WTC11 (cell line): Measurements from ENCODE around the gene SNRNP35. TPM values are rescaled to one million over a fixed set of nuclear protein-coding genes. Genes with fewer than 3 reads are reported as not detected.

Experiments used
- ATAC-seq: fragments of 200-7000 bp; cut with Tn5 transposase; 2 replicates; pipeline ENCODE4 v1.10.0; 2021; ENCODE audit warnings: mild to moderate bottlenecking, moderate library complexity
- CTCF ChIA-PET: fragments of 300-600 bp; sonication (Branson Sonifier 250); formaldehyde crosslinking; loops from one replicate; lab custom pipeline; 2021; ENCODE audit warnings: antibody characterized with exemption; lab: Charles Lee
- POLR2A ChIA-PET: fragments of 350-600 bp; sonication (Branson Sonifier 250); formaldehyde crosslinking; loops from one replicate; lab custom pipeline; 2021; ENCODE audit warnings: antibody characterized with exemption; lab: Charles Lee
- DNase-seq: peaks from one replicate; pipeline ENCODE4 v3.0.0; 2021; ENCODE audit warnings: low spot score
- H3K27ac Mint-ChIP-seq: 2 replicates; pipeline ENCODE4 v1.8.0; 2021; ENCODE audit warnings: mixed read lengths
- H3K27me3 Mint-ChIP-seq: 2 replicates; pipeline ENCODE4 v1.8.0; 2021; ENCODE audit warnings: low read depth, mild to moderate bottlenecking, moderate library complexity, mixed read lengths
- H3K36me3 Mint-ChIP-seq: 2 replicates; pipeline ENCODE4 v1.8.0; 2021; ENCODE audit warnings: mixed read lengths
- H3K4me1 Mint-ChIP-seq: 2 replicates; pipeline ENCODE4 v1.8.0; 2022; ENCODE audit warnings: mixed read lengths
- H3K4me3 Mint-ChIP-seq: 2 replicates; pipeline ENCODE4 v1.8.0; 2021; ENCODE audit warnings: mild to moderate bottlenecking, moderate library complexity, mixed read lengths
- H3K9me3 Mint-ChIP-seq: 2 replicates; pipeline ENCODE4 v1.8.0; 2021; ENCODE audit warnings: mixed read lengths
- NFATC4 ChIP-seq: fragments of 250-450 bp; sonication (Bioruptor Pico); IDR thresholded peaks from 2 replicates; pipeline ENCODE4 v1.9.0; 2021; ENCODE audit warnings: mild to moderate bottlenecking
- NFYB ChIP-seq: sonication (generic); formaldehyde crosslinking; conservative IDR thresholded peaks from 2 replicates; pipeline ENCODE4 v1.8.0; 2022; ENCODE audit warnings: low read depth, missing genetic modification reagents
- OVOL2 ChIP-seq: fragments of 250-450 bp; sonication (Bioruptor Pico); IDR thresholded peaks from 2 replicates; pipeline ENCODE4 v1.9.0; 2021; ENCODE audit warnings: mild to moderate bottlenecking, borderline replicate concordance
- RELA ChIP-seq: sonication (generic); formaldehyde crosslinking; IDR thresholded peaks from 2 replicates; pipeline ENCODE4 v1.8.1; 2022; ENCODE audit warnings: missing genetic modification reagents, mild to moderate bottlenecking, borderline replicate concordance
- RORB ChIP-seq: fragments of 250-450 bp; sonication (Bioruptor Pico); IDR thresholded peaks from 2 replicates; pipeline ENCODE4 v1.9.0; 2021; ENCODE audit warnings: mild to moderate bottlenecking
- TCF7 ChIP-seq: sonication (generic); formaldehyde crosslinking; IDR thresholded peaks from 2 replicates; pipeline ENCODE4 v1.8.0; 2022; ENCODE audit warnings: mild to moderate bottlenecking, low read depth, missing genetic modification reagents, moderate library complexity
- ZNF138 ChIP-seq: sonication (generic); formaldehyde crosslinking; conservative IDR thresholded peaks from 2 replicates; pipeline ENCODE4 v1.8.1; 2022; ENCODE audit warnings: mild to moderate bottlenecking, moderate library complexity, missing genetic modification reagents
- total RNA-seq: library from RNA; stranded (reverse); gene quantifications from 3 replicates; pipeline ENCODE4 v1.2.3, GENCODE V29; 2021
- TF ChIP-seq, protein P1 (sequence below): sonication (generic); formaldehyde crosslinking; IDR thresholded peaks from 2 replicates; pipeline ENCODE4 v1.8.0; 2022; ENCODE audit warnings: mild to moderate bottlenecking, missing genetic modification reagents
- TF ChIP-seq, protein P2 (sequence below): sonication (generic); formaldehyde crosslinking; IDR thresholded peaks from 2 replicates; pipeline ENCODE4 v1.8.1; 2023; ENCODE audit warnings: mild to moderate bottlenecking, missing genetic modification reagents
- TF ChIP-seq, protein P3 (sequence below): sonication (generic); formaldehyde crosslinking; IDR thresholded peaks from 2 replicates; pipeline ENCODE4 v1.8.1; 2023; ENCODE audit warnings: mild to moderate bottlenecking, missing genetic modification reagents, moderate library complexity
- TF ChIP-seq, protein P4 (sequence below): sonication (generic); formaldehyde crosslinking; IDR thresholded peaks from 2 replicates; pipeline ENCODE4 v1.8.0; 2022; ENCODE audit warnings: missing genetic modification reagents
- TF ChIP-seq, protein P5 (sequence below): sonication (generic); formaldehyde crosslinking; IDR thresholded peaks from 2 replicates; pipeline ENCODE4 v1.8.1; 2023; ENCODE audit warnings: mild to moderate bottlenecking, missing genetic modification reagents, moderate library complexity
- TF ChIP-seq, protein P6 (sequence below): fragments of 250-450 bp; sonication (Bioruptor Pico); conservative IDR thresholded peaks from 2 replicates; pipeline ENCODE4 v1.9.0; 2021; ENCODE audit warnings: mild to moderate bottlenecking

The SNRNP35 gene
- total RNA-seq, 1 experiment from 2014 or later, result 20.0 TPM

DNA sequence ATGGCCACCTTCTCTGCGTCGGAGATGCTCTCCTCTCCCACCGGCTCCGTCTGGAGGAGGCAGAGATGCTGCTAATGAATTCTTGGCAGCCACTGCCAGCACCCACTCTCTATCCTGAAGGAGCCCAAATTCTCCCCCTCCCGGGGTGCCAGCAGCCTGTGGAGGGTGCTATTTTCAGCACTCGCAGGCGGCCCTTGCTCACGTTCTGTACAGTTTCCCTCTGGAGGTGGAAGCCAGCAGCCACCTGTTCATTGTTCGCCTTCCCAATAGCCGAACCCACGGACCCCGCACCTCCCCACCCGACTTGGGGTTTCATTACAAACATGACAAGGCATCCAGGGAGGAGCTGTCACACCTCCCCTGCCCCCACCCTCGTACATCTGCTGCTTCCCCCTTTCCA, 27.8 kb downstream of the SNRNP35 start (continued):
- TF ChIP-seq, protein P1, sequence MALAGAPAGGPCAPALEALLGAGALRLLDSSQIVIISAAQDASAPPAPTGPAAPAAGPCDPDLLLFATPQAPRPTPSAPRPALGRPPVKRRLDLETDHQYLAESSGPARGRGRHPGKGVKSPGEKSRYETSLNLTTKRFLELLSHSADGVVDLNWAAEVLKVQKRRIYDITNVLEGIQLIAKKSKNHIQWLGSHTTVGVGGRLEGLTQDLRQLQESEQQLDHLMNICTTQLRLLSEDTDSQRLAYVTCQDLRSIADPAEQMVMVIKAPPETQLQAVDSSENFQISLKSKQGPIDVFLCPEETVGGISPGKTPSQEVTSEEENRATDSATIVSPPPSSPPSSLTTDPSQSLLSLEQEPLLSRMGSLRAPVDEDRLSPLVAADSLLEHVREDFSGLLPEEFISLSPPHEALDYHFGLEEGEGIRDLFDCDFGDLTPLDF (CRISPR knock-in tag), result no peak
- TF ChIP-seq, protein P2, sequence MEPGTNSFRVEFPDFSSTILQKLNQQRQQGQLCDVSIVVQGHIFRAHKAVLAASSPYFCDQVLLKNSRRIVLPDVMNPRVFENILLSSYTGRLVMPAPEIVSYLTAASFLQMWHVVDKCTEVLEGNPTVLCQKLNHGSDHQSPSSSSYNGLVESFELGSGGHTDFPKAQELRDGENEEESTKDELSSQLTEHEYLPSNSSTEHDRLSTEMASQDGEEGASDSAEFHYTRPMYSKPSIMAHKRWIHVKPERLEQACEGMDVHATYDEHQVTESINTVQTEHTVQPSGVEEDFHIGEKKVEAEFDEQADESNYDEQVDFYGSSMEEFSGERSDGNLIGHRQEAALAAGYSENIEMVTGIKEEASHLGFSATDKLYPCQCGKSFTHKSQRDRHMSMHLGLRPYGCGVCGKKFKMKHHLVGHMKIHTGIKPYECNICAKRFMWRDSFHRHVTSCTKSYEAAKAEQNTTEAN, result no peak
- no peak for TF ChIP-seq TCF7
- TF ChIP-seq, protein P3, sequence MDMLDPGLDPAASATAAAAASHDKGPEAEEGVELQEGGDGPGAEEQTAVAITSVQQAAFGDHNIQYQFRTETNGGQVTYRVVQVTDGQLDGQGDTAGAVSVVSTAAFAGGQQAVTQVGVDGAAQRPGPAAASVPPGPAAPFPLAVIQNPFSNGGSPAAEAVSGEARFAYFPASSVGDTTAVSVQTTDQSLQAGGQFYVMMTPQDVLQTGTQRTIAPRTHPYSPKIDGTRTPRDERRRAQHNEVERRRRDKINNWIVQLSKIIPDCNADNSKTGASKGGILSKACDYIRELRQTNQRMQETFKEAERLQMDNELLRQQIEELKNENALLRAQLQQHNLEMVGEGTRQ, result no peak

DNA sequence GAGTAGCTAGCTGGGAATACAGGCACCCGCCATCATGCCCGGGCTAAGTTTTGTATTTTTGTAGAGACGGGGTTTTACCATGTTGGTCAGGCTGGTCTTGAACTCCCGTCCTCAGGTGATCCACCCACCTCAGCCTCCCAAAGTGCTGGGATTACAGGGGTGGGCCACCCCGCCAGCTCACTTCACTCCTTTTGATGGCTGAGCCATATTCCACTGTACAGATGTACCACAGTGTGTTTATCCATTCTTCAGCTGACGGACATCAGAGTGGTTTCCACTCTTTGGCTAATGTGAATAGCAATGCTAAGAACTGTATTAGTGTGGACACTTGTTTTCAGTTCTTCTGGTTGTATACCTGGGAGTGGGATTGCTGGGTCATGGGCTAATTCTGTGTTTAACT, 29.5 kb downstream of the SNRNP35 start:
- CTCF ChIA-PET, result no interaction called here
- POLR2A ChIA-PET, result no interaction called here
- Mint-ChIP-seq H3K36me3 (no peaks in the 10 kb centered on the region), H3K27ac (no peak overlapping the region), H3K27me3 (no peaks in the 10 kb centered on the region), H3K9me3 (no peaks in the 10 kb centered on the region), H3K4me3 (no peak overlapping the region), H3K4me1 (peaks cover 8% of the 10 kb centered on the region)
- DNase-seq (no peak), ATAC-seq (no peak)
- TF ChIP-seq, protein P4, sequence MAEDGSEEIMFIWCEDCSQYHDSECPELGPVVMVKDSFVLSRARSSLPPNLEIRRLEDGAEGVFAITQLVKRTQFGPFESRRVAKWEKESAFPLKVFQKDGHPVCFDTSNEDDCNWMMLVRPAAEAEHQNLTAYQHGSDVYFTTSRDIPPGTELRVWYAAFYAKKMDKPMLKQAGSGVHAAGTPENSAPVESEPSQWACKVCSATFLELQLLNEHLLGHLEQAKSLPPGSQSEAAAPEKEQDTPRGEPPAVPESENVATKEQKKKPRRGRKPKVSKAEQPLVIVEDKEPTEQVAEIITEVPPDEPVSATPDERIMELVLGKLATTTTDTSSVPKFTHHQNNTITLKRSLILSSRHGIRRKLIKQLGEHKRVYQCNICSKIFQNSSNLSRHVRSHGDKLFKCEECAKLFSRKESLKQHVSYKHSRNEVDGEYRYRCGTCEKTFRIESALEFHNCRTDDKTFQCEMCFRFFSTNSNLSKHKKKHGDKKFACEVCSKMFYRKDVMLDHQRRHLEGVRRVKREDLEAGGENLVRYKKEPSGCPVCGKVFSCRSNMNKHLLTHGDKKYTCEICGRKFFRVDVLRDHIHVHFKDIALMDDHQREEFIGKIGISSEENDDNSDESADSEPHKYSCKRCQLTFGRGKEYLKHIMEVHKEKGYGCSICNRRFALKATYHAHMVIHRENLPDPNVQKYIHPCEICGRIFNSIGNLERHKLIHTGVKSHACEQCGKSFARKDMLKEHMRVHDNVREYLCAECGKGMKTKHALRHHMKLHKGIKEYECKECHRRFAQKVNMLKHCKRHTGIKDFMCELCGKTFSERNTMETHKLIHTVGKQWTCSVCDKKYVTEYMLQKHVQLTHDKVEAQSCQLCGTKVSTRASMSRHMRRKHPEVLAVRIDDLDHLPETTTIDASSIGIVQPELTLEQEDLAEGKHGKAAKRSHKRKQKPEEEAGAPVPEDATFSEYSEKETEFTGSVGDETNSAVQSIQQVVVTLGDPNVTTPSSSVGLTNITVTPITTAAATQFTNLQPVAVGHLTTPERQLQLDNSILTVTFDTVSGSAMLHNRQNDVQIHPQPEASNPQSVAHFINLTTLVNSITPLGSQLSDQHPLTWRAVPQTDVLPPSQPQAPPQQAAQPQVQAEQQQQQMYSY (CRISPR knock-in tag), result no peak
- no peak for TF ChIP-seq NFYB (CRISPR knock-in tag)
- TF ChIP-seq, protein P5, sequence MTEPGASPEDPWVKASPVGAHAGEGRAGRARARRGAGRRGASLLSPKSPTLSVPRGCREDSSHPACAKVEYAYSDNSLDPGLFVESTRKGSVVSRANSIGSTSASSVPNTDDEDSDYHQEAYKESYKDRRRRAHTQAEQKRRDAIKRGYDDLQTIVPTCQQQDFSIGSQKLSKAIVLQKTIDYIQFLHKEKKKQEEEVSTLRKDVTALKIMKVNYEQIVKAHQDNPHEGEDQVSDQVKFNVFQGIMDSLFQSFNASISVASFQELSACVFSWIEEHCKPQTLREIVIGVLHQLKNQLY (CRISPR knock-in tag), result no peak
- no peak for TF ChIP-seq OVOL2 (CRISPR knock-in tag)
- no peak for TF ChIP-seq NFATC4
- TF ChIP-seq RORB (CRISPR knock-in tag), result no peak
- TF ChIP-seq, protein P6, sequence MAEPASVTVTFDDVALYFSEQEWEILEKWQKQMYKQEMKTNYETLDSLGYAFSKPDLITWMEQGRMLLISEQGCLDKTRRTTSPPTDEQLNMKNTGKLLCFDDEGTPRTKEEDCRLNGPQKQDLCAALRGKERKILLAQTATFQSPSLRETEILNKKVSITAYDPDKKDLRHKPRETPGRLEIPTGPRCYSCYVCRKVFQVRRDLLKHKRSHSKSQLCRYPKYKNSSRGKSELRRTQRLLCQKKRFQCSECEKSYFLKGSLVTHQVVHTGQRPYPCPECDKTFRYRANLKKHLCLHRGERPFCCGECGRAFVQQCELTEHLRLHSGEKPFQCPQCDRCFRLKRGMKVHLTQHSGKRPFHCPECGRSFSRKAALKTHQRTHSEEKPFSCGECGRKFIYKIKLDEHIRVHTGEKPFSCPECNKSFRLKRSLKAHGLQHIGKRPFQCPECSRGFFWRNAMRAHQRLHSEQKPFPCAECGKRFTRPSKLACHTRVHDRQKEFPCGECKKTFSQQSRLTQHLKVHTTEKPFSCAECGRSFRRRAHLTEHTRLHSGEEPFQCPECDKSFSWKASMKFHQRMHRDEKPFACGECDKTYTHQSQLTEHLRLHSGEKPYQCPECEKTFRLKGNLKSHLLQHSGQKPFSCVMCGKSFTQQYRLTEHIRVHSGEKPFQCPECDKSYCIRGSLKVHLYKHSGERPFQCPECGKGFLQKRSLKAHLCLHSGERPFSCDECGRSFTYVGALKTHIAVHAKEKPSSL (CRISPR knock-in tag), result no peak
- no peak for TF ChIP-seq ZNF138
- TF ChIP-seq RELA (CRISPR knock-in tag), result no peak
